Mononuclear cell (primary cell): ENCODE data around the gene ALPG. TPM values are rescaled to one million over a fixed set of nuclear protein-coding genes. Genes with fewer than 3 reads are reported as not detected.
"Not testable (repeated sequence)": the region's sequence is repeated elsewhere in the genome, so short reads cannot be mapped to it uniquely, and the experiment has no call there.

Experiments used
- H3K27me3 ChIP-seq: 2 replicates; pipeline ENCODE4 v1.6.0; 2011; ENCODE audit warnings: low read length, control low read depth; ENCODE audit not compliant: insufficient read depth
- H3K4me1 ChIP-seq: 2 replicates; pipeline ENCODE4 v1.5.1; 2011; ENCODE audit warnings: mild to moderate bottlenecking, low read length, control low read depth; ENCODE audit not compliant: insufficient read depth
- H3K4me3 ChIP-seq: 2 replicates; pipeline ENCODE4 v1.5.1; 2011; ENCODE audit warnings: mild to moderate bottlenecking, low read length, moderate library complexity
- H3K9me3 ChIP-seq: 2 replicates; pipeline ENCODE4 v1.5.1; 2011; ENCODE audit warnings: low read depth, mild to moderate bottlenecking, control low read depth, low read length
- total RNA-seq: library from RNA; depleted of rRNA; stranded (reverse); fragments of >200 nt; gene quantifications from one replicate; pipeline ENCODE4 v1.2.3, GENCODE V29; 2012

The ALPG gene
- total RNA-seq, 1 donor: not detected

- Histone ChIP-seq H3K4me3 (no peak overlapping the region), H3K4me1 (no peaks in the 10 kb centered on the region), H3K9me3 (no peaks in the 10 kb centered on the region), H3K27me3 (no peaks in the 10 kb centered on the region)
These were observed 28.7 kb downstream of the ALPG start for GRCh38 chr2:232435375-232435648.

DNA sequence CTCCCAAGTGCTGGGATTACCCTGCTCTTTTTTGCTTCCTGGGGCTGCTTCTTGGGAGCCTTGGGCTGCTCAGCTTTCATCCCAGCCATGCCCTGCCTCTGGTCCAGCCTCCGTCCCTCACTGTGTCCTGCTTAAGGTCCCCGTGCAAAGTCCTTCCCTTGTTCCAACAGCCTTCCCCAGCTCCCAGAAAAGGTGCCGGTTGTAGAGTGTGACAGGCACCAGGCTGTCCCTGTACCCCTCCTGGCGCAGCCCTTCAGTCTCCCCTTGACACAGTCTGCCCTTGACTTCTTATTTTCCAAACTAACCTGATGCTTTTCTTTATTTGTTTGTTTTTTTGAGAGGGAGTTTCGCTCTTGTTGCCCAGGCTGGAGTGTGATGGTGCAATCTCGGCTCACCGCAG, 29.2 kb downstream of the ALPG start:
- Histone ChIP-seq H3K4me3 (no peak overlapping the region), H3K4me1 (no peaks in the 10 kb centered on the region), H3K27me3 (no peaks in the 10 kb centered on the region), H3K9me3 (no peaks in the 10 kb centered on the region)

GRCh38 chr2:232436381-232437194, 29.9 kb downstream of the ALPG start:
- no peaks in the 10 kb centered on the region for H3K27me3 ChIP-seq
- no peaks in the 10 kb centered on the region for H3K9me3 ChIP-seq
- no peaks in the 10 kb centered on the region for H3K4me1 ChIP-seq
- no peak overlapping the region for H3K4me3 ChIP-seq

DNA sequence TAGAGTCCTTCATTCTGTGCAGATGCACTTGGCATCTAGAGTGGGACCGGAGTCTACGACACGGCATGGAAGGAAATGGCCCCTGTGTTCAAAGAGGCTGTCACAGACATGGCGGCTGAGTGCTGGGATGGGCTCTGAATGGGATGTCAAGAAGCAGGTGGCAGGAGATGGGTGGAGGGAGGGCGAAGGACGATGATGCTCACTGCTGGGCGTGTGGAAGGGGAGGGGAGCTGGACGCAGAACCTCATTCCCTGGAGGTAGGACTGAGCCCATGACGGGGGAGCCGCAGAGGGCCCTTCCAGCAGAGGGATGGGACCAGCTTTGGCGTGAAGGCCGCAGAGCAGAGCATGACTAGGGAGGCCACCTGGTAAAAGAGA, 30.5 kb downstream of the ALPG start:
- no peaks in the 10 kb centered on the region for H3K9me3 ChIP-seq
- no peak overlapping the region for H3K4me3 ChIP-seq
- no peaks in the 10 kb centered on the region for H3K27me3 ChIP-seq
- no peaks in the 10 kb centered on the region for H3K4me1 ChIP-seq

GRCh38 chr2:232438091-232438490, 31.4 kb downstream of the ALPG start:
- Histone ChIP-seq H3K4me3 (no peak overlapping the region), H3K9me3 (no peaks in the 10 kb centered on the region), H3K27me3 (no peaks in the 10 kb centered on the region), H3K4me1 (no peaks in the 10 kb centered on the region)

GRCh38 chr2:232438951-232439757, 32.5 kb downstream of the ALPG start:
- H3K4me3 ChIP-seq: no peak overlapping the region

GRCh38 chr2:232439758-232440135, 33.1 kb downstream of the ALPG start:
- Histone ChIP-seq H3K4me1 (no peaks in the 10 kb centered on the region), H3K27me3 (no peaks in the 10 kb centered on the region), H3K9me3 (no peaks in the 10 kb centered on the region), H3K4me3 (no peak overlapping the region)

More at GRCh38 chr2:232438951-232439757, 32.5 kb downstream of the ALPG start:
- no peaks in the 10 kb centered on the region for H3K9me3 ChIP-seq
- H3K4me1 ChIP-seq: no peaks in the 10 kb centered on the region
- H3K27me3 ChIP-seq: no peaks in the 10 kb centered on the region

- not testable (repeated sequence) for H3K4me3 ChIP-seq
These were observed 33.8 kb downstream of the ALPG start for GRCh38 chr2:232440220-232441018.

DNA sequence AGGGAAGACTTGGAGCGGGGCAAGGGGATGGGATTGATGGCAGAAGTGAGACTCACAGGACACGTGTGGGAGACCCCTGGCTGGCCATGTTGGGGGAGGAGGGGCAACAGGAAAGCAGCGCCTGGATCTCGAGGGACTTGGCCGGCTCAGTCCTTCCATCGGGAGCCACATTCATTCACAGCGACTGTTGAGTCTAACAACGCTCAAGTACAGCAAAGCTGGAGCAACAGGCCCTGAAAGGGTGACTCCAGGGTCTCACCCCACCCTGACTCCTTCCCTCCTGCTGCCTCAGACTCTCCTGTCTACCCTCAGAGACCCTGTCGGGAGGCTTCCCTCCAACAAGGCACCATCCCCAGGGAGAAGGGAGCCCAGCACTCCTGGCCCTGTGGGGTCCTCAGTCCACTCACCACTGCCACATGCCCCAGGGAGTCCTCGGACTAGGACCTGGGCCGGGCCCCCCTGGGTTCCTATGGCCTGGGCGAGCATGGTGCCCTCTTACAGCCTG, 34.6 kb downstream of the ALPG start:
- H3K9me3 ChIP-seq: no peaks in the 10 kb centered on the region
- H3K27me3 ChIP-seq: no peaks in the 10 kb centered on the region
- no peaks in the 10 kb centered on the region for H3K4me1 ChIP-seq
- H3K4me3 ChIP-seq: no peak overlapping the region

More at GRCh38 chr2:232440220-232441018, 33.8 kb downstream of the ALPG start:
- H3K9me3 ChIP-seq, H3K27me3 ChIP-seq, H3K4me1 ChIP-seq: not testable (repeated sequence)

DNA sequence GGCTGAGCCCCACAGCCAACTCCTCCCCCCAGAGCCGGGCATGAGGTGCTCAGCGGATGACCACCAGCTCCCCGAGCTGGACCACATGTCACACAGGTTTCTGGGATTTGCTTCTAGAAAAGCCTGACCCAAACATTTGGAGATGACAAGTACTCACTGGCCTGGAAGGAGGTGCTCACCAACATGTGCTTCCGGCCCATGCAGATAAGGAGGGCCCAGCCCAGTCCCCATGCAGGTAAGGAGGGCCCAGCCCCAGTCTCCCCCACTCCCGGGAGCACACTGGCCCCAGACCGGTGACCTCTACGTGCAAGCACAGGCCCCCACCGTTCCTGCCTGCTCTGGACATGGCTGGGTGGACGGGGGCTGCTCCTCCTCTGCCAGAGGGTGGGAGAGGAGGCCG, 35.3 kb downstream of the ALPG start:
- not testable (repeated sequence) for H3K27me3 ChIP-seq, H3K9me3 ChIP-seq, H3K4me1 ChIP-seq, H3K4me3 ChIP-seq

DNA sequence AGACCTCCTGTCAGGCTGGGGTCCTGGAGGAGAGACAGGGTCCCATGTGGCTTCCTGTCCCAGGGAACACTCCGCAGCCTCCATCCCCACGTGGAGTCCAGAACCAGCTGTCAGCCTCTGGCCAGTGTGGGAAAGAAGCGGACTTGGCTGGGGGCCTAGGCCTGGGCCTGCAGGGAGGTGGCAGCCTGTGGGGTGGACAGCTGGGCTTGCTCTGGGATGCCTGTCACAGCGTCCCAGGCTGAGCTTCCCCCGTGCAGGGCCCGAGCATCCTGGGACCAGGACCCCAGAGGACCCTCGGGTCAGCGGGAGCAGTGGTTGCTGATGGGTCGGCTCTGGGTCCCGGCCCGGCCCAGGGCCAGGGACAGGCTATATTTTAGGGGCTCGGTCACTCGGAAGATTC, 35.8 kb downstream of the ALPG start:
- not testable (repeated sequence) for H3K9me3 ChIP-seq, H3K4me1 ChIP-seq, H3K27me3 ChIP-seq, H3K4me3 ChIP-seq

DNA sequence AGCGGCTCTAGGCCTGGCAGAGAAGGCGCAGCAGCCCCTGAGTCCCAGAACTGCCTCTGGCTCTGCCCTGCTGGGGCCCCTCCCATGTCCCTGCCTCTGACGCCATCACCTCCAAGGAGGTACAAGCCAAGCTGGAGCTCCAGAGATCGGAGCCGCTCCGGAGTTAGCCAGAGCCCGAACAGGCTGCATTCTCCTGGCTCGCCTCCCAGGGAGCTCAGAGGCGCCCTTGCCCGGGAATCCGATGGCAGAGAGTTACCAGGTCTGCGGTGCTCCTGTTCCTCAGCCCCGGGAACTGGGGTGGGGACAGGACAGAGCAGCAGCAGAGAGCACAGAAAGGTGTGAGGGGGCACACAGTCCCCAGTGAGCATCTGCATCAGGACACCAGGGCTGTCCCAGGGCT, 36.4 kb downstream of the ALPG start:
- not testable (repeated sequence) for H3K4me3 ChIP-seq, H3K9me3 ChIP-seq, H3K4me1 ChIP-seq, H3K27me3 ChIP-seq

- H3K4me3 ChIP-seq, H3K27me3 ChIP-seq, H3K9me3 ChIP-seq, H3K4me1 ChIP-seq: not testable (repeated sequence)
These were observed 37.2 kb downstream of the ALPG start for GRCh38 chr2:232443669-232444408.

DNA sequence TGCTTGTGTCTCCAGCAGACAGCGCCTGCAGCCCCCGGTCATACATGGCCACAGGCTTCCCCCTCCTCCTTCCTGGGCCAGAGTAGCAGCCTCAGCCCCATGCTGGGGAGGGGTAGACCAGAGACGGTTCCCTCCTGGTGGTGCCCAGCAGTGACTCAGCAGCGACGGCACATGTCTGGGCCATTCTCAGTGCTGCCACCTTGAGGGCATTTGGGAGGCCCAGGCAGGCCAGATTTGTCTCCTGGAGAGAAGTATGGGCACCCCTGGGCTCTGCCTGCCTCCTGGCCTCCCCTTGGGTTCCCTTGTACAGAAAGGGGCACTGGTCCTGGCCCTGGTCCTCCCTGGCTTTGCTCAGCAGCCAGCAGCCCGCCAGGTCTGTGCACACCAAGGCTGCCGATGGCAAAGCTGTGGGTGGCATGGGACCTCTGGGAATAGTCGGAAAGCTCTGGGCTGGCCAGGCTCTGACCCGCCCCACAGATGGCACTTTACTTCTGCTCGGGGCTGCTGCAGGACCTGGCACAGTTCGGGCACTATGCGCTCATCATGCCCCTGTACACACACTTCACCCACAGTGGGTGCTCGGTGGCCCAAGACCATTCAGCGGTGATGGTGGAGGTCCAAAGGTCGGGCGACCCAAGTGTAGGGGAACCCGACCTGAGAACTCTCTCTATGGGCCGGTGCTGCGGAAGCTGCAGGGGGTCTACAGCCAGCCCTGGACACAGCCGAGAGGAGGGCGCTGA, 37.9 kb downstream of the ALPG start:
- Histone ChIP-seq H3K9me3 (no peaks in the 10 kb centered on the region), H3K4me1 (no peaks in the 10 kb centered on the region), H3K27me3 (no peaks in the 10 kb centered on the region), H3K4me3 (no peak overlapping the region)
